GM19351 (cell line): ENCODE data around the gene ARPC1A.
"Not testable (repeated sequence)": the region's sequence is repeated elsewhere in the genome, so short reads cannot be mapped to it uniquely, and the experiment has no call there.

Experiments
- ATAC-seq: cut with Tn5 transposase; IDR thresholded peaks from one replicate; pipeline ENCODE4 v1.9.1; 2021; ENCODE audit warnings: mild to moderate bottlenecking, moderate library complexity; ENCODE audit not compliant: unreplicated experiment

ARPC1A gene

DNA sequence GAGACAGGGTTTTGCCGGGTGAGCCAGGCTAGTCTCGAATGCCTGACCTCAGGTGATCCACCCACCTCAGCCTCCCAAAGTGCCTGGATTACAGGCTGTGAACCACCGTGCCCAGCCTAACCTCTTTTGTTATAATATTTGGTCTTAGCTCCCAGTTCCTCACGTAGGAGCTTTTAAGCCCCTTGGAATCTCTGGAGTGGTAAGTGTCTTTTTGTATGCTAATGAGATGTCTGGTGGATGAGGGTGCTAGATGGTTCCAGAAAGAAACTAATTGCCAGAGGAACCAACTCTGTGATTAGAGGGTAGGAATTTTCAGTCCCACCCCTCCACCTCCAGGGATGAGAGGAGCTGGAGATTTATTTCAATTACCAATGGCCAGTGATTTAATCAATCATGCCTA is 5.3 kb upstream of the ARPC1A start:
- ATAC-seq = no peak

DNA sequence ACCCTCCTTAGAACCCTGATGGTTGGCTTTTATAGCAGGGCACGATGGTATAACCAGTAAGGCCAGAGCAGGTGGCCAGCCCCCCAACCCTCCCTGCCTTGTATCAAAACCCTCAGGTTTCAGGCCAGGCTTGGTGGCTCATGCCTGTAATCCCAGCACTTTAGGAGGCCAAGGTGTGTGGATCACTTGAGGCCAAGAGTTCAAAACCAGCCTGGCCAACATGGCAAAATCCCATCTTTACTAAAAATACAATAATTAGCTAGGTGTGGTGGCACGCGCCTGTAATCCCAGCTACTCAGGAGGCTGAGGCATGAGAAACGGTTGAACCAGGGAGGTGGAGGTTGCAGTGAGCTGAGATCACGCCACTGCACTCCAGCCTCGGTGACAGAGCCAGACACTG is 3.0 kb upstream of the ARPC1A start:
- ATAC-seq = not testable (repeated sequence)

DNA sequence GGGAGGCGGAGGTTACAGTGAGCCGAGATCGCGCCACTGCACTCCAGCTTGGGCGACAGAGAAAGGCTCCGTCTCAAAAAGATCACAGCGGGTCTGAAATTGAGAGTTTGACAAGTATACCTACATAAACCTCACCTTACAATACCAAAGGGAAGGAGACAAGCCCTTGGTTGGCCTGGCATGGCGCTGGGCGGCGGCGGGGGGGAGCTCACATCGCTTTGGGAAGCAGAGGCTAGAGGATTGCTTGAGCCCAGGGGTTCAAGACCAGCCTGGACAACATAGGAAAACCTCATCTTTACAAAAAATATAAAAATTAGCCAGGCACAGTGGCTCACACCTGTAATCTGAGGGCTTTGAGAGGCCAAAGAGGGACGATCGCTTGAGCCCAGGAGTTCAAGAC is 1.1 kb upstream of the ARPC1A start:
- no peak for ATAC-seq

DNA sequence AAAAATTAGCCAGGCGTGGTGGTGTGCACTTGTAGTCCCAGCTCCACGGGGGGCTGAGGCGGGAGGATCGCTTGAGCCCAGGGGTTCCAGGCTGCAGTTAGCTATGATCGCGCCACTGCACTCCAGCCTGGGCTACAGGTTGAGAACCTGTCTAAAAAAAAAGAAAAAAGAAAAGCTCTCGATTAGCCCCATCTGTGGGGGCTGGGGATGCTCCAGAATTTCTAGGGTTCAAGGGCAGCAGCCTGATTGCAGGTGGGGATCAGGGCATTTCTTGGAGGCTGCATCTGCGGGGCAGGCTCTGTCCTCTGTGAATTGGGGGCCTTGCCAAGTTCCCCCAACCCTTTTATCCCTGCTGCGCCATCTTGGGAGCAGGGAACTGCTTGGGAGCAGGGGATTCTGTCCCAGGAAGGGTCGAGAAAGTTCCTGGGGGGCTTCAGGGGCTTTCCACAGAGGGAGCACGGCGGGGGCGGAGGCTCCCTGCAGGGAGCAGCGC is 651 bp upstream of the ARPC1A start:
- no peak for ATAC-seq

DNA sequence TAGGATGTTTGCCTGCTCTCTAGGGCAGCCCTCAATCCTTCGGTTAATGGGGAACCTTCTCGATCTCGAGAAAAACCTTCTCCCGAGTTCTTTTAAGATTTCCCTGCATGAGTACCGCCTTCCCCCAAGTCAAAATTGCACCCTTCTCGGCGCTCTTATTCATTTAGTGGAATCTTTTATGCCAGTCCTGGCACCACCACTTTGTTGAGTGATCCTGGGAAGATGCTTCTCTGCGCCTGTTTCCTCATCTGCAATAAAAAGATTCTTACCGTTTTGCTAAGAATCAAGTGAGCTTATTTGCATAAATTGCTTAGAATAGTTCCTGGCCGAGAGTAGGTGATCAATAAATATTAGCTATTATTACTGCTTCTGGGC is 697 bp downstream of the ARPC1A start:
- ATAC-seq = no peak

DNA sequence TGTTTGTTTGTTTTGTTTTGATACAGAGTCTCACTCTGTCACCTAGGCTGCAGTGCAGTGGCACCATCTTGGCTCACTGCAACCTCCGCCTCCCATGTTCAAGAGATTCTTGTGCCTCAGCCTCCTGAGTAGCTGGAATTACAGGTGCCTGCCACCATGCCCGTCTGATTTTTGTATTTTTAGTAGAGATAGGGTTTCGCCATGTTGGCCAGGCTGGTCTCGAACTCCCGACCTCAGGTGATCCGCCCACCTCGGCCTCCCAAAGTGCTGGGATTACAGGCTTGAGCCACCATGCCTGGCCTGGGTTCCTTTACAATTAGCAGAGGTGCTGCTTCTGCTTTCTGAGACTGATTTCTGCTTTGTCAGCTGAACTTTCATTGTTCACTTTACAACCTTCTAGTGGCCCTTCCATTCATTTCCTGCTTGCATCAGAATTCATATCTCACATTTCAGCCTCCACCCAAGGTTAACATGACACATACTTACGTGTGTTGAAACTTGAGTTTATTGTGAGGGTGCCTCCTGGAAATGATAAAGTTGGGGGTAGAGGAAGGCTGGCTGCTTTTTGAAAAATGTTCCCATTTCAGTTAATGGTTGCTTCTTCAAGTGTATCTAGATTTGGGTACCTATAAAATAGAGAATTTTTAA is 4.7 kb downstream of the ARPC1A start:
- ATAC-seq = not testable (repeated sequence)

DNA sequence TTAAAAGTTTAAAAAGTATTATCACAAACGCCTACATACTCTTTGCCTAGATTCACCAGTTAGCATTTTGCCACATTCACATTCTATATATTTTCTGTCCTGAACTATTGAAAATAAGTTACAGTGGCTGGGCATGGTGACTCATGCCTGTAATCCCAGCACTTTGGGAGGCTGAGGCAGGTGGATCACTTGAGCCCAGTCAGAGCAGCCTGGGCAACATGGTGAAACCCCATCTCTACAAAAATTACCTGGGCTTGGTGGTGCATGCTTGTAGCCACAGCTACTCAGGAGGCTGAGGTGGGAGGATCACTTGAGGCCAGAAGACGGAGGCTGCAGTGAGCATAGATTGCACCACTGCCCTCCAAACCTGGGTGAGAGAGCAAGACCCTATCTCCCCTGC is 5.3 kb downstream of the ARPC1A start:
- ATAC-seq = no peak

DNA sequence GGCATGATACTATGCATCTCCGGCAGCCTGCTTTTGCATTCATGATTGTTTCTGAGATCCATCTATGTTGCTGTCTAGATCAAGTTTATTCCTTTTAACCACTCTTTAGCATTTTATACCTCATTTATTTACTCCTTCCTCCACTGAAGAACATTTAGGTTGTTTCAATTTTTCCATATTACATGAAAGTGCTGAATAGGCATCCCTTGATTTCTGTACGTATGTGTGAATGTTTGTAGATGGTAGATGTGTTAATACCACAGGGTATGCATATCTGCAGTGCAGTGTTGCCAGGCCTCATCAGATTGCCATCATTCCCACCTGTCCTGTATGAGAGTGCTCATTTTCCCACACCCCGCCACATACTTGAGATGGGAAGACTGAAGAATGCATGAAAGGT is 13.9 kb downstream of the ARPC1A start:
- no peak for ATAC-seq

DNA sequence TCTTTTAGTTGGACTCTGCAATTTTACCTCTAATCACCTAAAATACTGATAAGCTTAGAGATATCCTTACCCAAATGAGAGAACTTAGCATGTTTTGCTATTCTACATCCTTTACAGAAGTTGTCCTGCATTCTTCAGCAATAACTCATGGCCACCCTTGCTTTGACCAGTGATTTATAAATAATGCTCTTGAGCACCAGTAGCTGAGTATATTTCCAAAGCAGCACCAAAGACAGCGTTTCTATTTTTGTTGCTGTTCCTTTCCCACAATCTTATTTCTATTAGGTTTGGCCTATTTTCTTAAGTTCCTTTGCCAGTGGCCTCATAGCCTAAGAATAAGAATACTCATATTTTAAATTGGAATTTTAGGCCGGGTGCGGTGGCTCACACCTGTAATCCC is 15.0 kb downstream of the ARPC1A start:
- ATAC-seq = no peak

DNA sequence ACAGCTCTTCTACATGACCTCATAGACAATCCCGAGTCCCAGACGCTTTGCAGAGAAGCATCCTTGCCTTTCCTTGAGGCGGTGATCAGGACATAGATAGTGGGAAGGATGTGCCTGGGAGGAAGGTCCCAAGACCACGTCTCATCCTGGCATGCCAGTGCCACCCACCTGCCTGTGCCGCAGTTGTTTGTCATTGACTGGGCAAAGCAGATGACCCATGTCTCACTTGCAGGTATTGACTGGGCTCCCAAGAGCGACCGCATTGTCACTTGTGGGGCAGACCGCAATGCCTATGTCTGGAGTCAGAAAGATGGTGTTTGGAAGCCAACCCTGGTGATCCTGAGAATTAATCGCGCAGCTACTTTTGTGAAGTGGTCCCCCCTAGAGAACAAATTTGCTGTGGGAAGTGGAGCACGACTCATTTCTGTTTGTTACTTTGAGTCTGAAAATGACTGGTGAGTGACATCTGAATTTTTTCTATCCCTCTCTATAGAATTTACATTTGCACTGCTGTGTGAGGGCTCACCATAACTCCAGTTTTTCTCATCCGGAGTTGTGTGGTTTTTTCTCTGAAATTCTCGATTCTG is 18.5 kb downstream of the ARPC1A start:
- ATAC-seq = no peak

DNA sequence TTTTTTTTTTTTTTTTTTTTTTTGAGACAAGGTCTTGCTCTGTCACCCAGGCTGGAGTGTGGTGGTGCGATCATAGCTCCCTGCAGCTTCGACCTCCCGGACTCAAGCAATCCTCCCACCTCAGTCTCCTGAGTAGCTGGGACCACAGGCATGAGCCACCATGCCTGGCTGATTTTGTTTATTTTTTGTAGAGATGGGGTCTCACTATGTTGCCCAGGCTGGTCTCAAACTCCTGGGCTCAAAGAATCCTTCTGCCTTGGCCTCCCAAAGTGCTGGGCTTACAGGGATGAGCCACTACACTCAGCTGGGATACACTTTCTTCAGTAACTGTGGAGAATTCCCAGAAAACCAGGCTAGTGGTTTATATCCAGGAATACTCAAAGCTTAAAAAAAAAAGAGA is 24.9 kb downstream of the ARPC1A start:
- not testable (repeated sequence) for ATAC-seq

DNA sequence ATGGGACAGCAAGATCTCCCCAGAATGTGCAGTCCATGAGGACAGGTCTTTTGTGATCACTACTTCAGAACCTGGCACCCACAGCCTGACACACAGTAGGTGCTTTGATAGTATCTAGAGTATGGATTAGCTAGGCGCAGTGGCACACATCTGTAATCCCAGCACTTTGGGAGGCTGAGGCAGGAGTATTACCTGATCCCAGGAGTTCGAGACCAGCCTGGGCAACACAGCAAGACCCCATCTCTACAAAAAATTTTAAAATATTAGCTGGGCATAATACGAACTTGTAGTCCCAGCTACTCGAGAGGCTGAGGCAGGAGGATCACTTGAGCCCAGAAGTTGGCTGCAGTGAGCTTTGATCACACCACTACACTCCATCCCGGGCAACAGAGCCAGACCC is 26.5 kb downstream of the ARPC1A start:
- no peak for ATAC-seq

DNA sequence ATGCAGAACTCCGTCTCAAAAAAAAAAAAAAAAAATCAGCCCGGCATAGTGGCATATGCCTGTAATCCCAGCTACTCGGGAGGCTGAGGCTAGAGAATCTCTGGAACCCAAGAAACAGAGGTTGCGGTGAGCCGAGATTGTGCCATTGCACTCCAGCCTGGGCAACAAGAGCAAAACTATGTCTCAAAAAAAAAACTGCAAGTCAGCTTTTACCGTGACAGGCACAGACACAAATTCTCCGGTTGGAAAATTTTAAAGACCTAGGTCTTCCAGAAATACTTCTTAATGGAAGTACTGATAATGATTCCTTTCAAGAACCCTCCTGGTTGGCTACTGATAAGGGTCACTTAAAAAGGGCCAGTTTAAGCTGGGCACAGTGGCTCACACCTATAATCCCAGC is 29.4 kb downstream of the ARPC1A start:
- no peak for ATAC-seq

DNA sequence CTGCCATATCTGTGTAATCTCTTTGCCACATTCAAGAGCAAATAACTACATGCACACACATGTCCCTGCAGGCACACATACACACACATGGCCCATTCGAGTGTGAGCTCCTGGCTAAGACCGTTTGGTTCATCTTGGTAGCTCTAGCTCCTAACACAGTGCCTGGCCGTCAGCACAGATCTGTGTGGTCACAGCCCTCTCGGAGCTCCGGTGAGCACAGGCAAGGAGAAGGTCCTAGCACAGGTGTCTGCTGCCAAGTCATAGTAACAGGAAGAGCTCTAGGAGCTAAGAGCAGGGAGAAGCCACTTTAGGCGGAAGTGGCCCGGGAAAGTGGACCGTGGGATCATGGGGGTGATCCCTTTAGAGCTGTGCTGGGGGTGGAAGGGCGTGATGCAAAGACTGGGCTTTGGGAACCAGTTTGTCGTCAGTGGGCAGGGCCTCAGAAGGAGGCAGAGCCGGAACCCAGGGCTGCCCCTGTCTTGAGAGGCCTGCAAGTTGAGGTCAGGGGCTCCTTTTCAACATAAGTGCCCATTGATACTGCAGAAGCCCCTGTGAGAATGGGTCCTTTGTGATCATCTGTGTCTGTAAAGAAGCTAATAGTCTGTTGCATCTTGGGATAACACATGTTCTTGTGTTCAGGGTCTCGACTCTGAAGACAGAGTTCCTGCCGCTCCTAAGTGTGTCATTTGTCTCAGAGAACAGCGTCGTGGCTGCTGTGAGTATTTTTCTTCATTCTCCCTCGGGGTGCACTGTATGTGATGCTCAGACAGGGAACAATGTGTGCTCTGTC is 32.2 kb downstream of the ARPC1A start:
- no peak for ATAC-seq

DNA sequence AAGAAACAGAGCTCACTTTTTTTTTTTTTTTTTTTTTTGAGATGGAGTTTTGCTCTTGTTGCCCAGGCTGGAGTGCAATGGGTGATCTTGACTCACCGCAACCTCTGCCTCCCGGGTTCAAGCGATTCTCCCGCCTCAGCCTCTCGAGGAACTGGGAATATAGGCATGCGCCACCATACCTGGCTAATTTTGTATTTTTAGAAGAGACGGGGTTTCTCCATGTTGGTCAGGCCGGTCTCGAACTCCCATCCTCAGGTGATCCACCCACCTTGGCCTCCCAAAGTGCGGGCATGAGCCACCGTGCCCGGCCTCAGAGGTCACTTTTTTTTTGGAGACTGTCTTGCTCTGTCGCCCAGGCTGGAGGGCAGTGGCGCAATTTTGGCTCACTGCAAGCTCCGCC is 32.8 kb downstream of the ARPC1A start:
- ATAC-seq = not testable (repeated sequence)

DNA sequence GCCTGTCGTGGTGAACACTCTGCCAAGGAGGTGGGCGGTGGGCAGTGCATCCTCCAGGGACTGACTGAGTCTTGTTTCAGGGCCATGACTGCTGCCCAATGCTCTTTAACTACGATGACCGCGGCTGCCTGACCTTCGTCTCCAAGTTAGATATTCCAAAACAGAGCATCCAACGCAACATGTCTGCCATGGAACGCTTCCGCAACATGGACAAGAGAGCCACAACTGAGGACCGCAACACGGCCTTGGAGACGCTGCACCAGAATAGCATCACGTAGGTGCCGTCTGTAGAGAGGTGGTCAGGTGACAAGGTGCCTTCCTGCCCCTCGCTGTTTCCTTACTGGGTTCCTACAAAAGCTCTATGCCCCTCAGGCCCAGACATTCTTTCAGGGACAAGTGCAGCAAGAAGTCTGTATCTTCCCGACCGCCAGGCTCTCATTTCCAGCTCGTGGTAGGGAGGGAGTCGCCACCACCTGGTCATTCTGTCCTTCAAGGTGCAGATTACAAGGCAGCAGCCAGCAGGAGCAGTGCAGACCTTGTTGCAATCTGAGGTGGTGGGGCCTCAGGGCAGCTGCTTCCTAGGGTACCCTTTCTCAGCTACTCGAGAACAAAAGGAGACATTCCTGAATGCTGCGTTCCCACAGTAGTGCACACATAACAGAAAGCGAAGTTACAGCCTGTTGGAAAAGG is 33.9 kb downstream of the ARPC1A start:
- no peak for ATAC-seq

DNA sequence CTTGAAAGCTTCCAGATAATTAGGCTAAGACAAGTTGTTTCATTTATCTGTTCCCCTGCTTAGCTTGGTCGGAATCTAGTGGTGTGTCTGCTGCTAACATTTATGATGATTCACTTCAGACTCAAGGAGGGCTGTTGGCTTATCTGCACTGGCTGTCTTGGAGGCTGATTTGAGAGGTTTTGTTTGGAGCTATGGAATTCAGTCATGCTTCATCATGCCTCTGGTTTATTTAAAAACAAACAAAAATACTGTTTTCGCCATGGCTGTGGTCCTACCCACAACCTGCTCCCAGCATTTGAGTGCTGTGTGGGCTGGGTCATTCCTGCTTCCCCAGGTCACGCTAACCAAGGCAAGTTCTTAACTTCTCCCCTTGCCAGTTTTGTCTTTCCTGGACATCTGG is 37.1 kb downstream of the ARPC1A start:
- ATAC-seq = no peak

DNA sequence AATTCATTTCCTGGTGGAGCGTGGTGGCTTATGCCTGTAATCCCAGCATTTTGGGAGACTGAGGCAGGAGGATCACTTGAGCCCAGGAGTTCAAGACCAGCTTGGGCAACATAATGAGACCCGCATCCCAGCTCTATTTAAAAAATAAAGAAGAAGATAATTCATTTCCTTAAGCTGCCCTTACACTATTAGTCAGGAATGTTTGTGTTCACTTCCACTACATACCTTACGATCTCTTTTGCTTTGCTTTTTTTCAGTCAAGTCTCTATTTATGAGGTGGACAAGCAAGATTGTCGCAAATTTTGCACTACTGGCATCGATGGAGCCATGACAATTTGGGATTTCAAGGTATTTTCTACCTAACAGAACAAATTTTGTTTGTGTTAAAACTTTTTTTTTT is 37.6 kb downstream of the ARPC1A start:
- ATAC-seq = no peak

DNA sequence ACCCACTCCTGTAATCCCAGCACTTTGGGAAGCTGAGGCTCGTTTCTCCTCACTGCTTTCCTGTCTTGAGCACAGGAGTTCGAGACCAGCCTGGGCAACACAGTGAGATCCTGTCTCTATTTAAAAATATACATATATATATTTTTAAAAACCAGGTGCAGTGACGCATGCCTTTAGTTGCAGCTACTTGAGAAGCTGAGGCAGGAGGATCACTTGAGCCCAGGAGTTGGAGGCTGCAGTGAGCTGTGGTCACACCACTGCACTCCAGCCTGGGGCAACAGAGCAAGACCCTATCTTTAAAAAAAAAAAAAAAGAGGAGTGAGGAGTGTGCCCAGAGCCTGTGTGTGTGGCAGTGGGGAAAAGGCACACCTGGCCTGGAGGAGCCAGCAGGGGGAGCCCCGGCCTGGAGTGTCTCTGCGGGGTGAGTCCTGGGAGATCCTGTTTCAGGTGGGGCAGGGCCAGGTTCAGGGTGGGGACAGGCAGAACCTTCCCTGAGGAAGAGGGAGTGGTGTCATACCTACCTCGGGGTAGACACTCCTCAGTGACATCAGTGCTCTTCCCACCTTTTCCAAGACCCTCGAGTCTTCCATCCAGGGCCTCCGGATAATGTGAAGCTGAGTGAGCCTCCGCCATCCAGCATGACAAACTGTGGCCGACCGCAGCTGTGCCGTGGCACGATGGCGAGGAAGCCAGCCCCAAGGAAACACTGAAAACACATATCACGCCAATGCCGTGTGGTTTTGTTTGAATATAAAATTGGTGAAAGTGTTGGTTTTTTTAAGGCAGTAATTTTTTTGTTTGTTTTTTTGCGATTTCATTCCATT is 39.8 kb downstream of the ARPC1A start:
- no peak for ATAC-seq

DNA sequence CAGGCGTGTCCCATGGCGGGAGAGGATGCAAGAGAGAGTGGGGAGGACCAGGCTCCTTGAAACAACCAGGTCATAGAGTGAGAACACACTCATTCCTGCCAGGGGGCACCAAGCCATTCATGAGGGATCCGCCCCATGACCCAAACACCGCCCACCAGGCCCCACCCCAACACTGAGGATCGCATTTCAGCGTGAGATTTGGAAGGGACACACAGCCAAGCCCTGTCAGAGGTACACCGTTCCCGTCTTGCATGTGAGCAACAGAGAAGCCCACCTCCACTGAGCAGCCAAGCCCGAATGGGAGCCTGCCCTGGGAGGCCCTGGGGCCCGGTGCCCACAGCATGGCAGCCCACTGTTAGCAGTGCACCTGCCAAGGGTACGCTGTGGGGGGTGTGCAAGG is 40.9 kb downstream of the ARPC1A start:
- no peak for ATAC-seq
